ENCODE data around the gene FUZ.
"Not testable (repeated sequence)": the region's sequence is repeated elsewhere in the genome, so short reads cannot be mapped to it uniquely, and the experiment has no call there.

The FUZ gene

GRCh38 chr19:49832556-49832955 is 19.5 kb upstream of the FUZ start:
- no peak for DNase-seq

- DNase-seq, result no peak
These were observed 18.5 kb upstream of the FUZ start for GRCh38 chr19:49831592-49831991.

DNA sequence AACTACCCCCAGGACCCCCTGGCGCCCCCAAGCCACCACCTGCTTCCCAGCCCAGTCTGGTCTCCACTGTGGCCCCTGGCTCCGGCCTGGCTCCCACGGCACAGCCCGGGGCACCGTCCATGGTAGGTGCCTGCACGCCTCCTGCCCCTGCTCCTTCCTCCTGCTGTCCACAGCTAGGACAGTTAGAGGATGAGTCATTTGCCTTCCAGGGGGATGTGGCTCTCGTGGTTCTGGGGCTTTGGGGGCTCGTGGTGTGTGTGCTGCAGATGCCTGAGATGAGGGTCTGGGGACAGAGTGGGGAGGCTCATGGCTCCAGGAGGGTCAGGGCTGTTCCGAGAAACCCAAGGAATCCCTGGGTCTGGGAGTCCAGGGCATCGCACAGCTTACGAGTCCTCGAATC is 17.7 kb upstream of the FUZ start:
- DNase-seq, result no peak

DNA sequence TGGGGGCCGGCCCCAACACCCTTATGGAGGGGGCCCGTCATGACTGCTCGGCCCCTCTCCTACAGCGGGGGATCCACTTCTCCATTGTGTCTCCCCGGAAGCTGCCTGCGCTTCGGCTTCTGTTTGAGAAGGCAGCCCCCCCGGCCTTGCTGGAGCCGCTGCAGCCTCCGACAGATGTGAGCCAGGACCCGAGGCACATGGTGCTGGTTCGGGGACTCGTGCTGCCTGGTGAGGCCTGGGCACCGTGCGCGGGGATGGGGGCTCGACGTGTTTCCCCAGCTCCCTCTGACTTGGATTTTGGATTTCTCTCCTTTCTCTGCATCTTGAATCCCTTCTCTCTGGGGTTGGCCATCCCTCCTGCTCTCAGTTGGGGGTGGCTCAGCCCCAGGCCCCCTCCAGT is 16.6 kb upstream of the FUZ start:
- no peak for DNase-seq

DNA sequence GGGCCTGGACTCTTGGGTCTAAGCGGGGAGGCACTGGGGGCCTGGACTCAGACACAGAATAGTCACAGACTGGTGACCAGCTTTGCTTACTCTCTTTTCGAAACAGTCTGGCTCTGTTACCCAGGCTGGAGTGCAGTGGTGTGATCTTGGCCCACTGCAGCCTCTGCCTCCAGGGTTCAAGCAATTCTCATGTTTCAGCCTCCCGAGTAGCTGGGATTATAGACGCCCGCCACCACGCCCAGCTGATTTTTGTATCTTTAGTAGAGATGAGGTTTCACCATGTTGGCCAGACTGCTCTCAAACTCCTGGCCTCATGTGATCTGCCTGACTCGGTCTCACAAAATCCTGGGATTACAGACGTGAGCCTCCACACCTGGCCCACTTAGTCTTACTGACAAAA is 16.1 kb upstream of the FUZ start:
- DNase-seq, result no peak

- DNase-seq, result no peak
These were observed 13.9 kb upstream of the FUZ start for GRCh38 chr19:49827034-49827433.

GRCh38 chr19:49824662-49825061 is 11.6 kb upstream of the FUZ start:
- DNase-seq, result no peak

DNA sequence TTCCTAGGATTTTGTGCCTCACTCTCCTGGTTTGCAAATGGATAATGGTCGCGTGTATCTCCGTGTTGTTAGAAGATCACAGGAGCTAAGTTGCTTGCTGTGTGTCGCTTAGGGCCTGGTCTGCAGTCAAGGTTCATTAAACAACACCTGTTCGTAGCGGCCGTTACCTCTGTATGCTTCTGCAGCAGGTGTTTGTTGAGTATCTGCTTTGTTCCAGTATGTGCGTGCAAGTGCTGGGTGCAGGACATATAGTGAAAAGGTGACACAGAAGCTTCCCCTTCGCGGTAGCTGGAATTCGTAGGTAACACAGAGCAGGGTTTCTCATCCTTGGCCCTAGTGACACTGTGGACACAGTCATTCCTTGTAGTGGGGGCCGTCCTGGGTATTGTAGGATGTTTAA is 10.4 kb upstream of the FUZ start:
- DNase-seq, result peak in 2 of 3 experiments; percentile 43 to 89

GRCh38 chr19:49820125-49820524 is 7.0 kb upstream of the FUZ start:
- peak in 2 of 3 experiments; percentile 39 to 92 for DNase-seq

DNA sequence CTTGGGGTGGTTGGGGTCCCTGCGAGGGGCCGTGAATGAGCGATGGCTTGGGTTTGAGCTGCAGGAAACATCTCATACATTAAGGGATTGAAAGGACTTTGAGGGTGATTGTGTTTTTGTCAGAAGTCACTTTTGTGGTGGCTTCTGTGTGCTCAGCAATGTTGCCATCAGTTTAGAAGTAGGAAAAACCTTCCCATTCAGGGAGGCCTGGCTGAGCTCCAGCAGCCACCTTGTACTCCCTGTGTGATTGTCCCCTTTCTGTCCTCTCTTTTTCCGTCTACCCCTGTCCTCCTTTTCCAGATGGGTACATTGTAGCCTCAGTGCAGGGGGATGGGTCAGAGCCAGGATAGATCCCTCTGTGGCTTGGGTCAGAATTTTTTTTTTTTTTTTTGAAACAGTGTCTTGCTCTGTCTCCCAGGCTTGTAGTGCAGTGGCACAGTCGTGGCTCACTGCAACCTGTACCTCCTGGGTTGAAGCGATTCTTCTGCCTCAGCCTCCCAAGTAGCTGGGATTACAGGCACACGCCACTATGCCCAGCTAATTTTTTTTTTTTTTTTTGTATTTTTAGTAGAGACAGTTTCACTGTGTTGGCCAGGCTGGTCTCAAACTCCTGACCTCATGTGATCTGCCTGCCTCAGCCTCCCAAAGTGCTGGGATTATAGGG is 6.5 kb upstream of the FUZ start:
- DNase-seq, result not testable (repeated sequence)

- no peak for DNase-seq
These were observed 5.7 kb upstream of the FUZ start for GRCh38 chr19:49818649-49819370.

DNA sequence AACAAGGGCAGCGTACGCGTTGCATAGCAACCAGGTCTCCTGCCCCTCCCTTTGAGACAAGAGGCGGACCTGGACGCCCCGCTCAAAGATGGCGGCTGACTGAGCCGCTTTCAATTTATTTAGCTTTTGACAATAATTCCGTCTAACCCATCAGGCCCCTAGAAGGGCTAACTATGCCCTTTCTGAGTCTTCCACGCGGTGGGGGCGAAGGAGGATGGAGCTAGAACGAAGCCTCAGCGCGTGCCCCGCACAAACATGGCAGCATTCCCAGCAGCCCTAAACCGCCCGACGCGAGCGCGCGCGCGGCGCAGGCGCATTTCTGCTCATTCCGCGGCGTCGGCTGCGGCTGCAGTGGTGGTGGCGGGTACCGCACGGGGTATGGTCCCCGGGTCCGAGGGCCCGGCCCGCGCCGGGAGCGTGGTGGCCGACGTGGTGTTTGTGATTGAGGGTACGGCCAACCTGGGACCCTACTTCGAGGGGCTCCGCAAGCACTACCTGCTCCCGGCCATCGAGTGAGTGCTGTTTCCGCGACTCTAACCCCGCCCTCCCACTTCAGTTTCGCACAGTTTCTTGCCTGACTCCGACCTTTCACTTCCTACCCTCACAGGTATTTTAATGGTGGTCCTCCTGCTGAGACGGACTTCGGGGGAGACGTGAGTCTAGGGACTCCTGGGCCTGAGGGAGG is 5.0 kb upstream of the FUZ start, which contains the start of gene MED25:
MED25 (plus strand) TSS at position 326 of the 685 bp plus-strand sequence; CDS start at position 379, 53 bp downstream.
- DNase-seq, result peak; percentile 93 to 97 (median 94)

- no peak for DNase-seq
These were observed 3.5 kb upstream of the FUZ start for GRCh38 chr19:49816590-49816989.

DNA sequence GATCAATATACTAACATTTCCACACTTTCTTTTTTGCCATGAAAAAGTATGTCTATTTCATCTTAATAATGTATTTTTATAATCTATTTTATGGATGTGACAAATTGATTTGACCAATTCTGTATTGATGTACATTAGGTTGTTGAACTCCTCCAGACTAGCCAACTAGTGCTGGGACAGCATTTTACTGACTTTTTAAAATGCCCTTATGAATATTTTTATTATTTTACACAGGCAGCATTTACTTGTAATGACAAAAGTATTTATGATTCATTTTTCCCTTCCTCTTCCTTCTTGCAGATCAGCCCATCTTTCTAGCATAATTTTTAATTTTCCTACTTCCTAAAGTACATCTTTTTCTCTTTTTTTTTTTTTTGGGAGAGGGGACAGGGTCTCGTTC is 918 bp upstream of the FUZ start:
- DNase-seq, result no peak

DNA sequence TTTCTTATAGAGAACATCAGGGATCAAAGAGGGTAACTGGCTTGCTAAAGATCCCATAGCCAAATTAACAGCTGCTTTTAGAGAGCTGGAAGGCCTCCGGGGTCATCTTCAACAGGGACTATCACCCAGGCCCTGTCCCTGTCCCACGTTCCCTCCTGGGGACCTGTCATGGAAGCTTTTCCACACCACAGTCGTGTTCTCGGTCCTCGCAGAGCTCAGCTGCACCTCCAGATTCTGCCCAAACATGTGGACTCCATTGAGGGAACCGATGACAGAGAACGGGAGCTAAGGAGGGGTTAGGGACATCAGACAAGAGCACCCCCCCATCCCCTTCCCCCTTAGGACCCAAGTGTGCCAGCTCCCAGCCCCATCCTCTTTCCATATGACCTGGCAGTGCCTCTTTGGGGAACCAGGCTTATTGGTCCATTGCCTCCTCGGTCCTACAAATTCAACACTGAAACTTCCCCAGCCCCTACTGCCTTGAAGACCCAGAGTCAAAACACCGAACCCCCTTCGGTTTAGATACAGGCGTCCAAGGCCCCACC is 568 bp downstream of the FUZ start:
- DNase-seq, result no peak

- DNase-seq, result no peak
These were observed 1.8 kb downstream of the FUZ start for GRCh38 chr19:49811328-49811727.

DNA sequence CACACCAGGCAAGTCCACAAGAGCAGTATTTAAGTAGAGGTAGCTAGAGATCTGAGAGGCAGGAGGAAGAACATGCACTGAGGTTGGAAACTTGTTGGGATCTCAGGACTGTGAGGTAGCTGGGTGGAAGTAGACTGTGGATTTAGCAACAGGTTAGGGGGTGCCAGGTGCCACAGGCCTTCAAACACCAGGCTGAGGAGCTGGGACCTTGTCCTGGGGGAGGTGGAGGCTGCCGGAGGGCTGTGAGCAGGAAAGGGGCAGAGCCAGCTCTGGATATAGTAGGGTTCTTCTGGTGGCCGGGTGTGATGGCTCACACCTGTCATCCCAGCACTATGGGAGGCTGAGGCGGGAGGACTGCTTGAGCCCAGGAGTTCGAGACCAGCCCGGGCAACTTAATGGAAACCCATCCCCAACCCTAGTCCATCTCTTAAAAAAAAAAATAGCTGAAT is 3.1 kb downstream of the FUZ start:
- no peak for DNase-seq

DNA sequence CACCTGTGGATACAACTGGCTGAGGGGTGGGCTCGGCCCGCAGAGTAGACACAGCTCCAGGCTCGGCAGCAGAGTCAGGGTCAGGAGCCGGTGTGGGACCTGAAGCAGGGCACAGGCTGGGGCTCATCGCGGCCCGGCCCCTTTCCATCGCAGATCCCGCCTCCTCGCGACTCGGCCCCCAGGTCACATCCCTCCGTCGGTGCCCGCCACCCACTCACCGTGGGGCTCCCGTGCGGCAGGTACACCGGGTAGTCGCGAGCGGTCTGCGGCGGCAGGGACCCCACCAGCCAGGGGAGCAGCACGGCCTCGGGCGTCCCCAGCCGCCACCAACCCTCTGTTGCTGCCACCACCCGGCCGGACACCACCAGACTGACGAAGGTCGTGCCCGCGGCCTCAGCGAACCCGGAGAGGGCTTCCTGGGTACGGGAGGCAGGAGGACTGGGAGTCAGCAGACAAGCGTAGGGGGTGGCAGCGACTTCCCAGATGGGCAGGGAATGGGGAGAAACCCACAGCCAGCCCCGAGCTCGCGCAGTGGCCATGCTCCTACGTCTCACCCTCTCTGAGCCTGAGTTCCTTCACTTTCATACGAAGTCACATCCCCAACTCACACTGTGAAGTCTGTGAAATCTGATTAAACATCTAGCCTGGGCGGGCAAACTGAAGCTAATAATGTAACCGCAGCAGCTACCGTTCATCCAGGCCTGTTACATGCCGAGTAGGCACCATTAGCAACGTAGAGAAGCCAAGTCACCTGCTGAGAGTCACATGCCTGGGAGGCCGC is 3.7 kb downstream of the FUZ start:
- DNase-seq, result peak; percentile 62 to 77 (median 68)

- DNase-seq, result peak; percentile 78 to 95 (median 91)
These were observed 4.4 kb downstream of the FUZ start for GRCh38 chr19:49808711-49809159.

GRCh38 chr19:49807904-49808675 is 5.0 kb downstream of the FUZ start:
- DNase-seq, result peak in 1 of 3 experiments; percentile 46

DNA sequence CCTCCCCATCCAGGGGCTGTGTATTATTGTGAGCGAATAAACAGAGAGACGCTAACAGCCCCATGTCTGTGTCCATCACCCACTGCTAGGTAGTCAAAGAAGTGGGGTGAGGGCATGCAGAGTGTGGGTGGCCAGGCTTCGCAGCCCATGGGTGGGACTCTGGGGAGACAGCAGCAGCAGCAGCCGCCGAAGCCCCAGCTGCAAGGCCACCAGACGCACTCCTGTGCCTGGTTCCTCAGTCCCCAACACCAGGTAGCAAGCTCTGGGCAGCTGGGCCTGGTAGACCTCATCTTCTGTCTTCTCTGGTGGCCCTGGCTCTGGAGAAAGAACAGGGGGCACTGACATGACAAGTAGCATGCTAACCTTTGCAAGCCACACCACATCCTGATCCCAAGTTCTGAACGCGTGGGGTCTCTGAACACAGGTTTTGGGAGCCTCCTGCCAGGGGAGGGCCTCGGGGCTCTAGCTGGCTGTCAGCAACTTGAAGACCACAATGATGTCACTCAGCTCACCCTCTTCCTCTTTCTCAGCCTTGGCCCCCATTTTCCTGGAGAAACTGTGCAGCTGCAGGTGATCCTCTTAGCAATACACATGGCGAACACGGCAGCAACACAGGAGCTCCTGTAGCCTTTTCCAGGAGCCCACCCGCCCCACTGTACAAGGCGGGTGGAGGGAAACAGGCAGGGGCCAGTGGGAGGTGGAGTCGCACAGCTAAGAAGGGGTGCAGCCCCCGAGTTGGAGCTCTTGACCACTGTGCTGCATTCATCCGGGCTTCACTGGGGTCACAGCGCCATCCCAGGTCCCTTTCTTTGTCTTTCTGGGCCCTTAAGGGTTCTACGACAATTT is 5.8 kb downstream of the FUZ start:
- DNase-seq, result no peak
